K562 (cell line): ENCODE measurements around the gene SPATA31C1. TPM values are rescaled to one million over a fixed set of nuclear protein-coding genes. Genes with fewer than 3 reads are reported as not detected.

ENCODE experiments used
- ATAC-seq: fragments of 200-7000 bp; cut with Tn5 transposase; 3 replicates; pipeline ENCODE4 v1.9.1; 2020; ENCODE audit warnings: moderate library complexity
- BruUV-seq: library from RNA; stranded (reverse); fragments of 400-500 nt; replicated peaks from 2 replicates; lab custom pipeline; 2021; lab: Mats Ljungman, UMichigan
- CTCF ChIA-PET: fragments of 300-600 bp; formaldehyde crosslinking; extraction: SDS; loops from one replicate; lab custom pipeline; 2021; ENCODE audit warnings: low intra/inter-chr PET ratio; lab: Yijun Ruan, JAX
- POLR2A ChIA-PET: fragments of 300-600, 350-650 bp; sonication (Branson Sonifier 250); formaldehyde crosslinking; extraction: SDS; loops from one replicate; lab custom pipeline; 2021; ENCODE audit warnings: antibody characterized with exemption, inconsistent platforms; lab: Yijun Ruan, JAX
- DNase-seq, 4 experiments: peaks; one replicate each; pipeline versions ENCODE4 v3.0.0 to v3.0.0-alpha.2; 2011 to 2018; ENCODE audit warnings: low spot score in 3 of 4, mixed read lengths in 3 of 4; ENCODE audit errors: extremely low read depth in 1 of 4
- FAIRE-seq: peaks from 2 replicates; lab custom pipeline; 2011; peaks lifted over from hg19 to GRCh38; lab: Jason Lieb, UNC
- H2AFZ ChIP-seq: 2 replicates; pipeline ENCODE4 v1.6.0; 2011; ENCODE audit warnings: low read depth, low read length, control low read depth, inconsistent platforms
- H3K27ac ChIP-seq: fragments of 200-600 bp; 3 replicates; pipeline ENCODE4 v1.8.0; 2011; ENCODE audit warnings: low read depth, mild to moderate bottlenecking, control low read depth, inconsistent platforms, low read length, moderate library complexity, mixed read lengths; ENCODE audit errors: extremely low read depth
- H3K27me3 ChIP-seq, 2 experiments: fragments of 300-600 bp in 1 of 2; 2 replicates in 1 of 2; 3 replicates in 1 of 2; pipeline versions ENCODE4 v1.6.0 to v1.8.0; 2011; ENCODE audit warnings: inconsistent platforms in 2 of 2, low read length in 2 of 2, mild to moderate bottlenecking in 1 of 2, mixed read lengths in 1 of 2, moderate library complexity in 1 of 2; ENCODE audit not compliant: control insufficient read depth in 2 of 2, insufficient read depth in 2 of 2
- H3K36me3 ChIP-seq: fragments of 300-600 bp; 3 replicates; pipeline ENCODE4 v1.8.0; 2011; ENCODE audit warnings: mild to moderate bottlenecking, low read length, inconsistent platforms; ENCODE audit not compliant: control insufficient read depth, insufficient read depth
- H3K4me1 ChIP-seq, 2 experiments: fragments of 200-600 bp in 1 of 2; replicated peaks in 1 of 2; 2 replicates in 1 of 2; 3 replicates in 1 of 2; pipeline versions ENCODE4 v1.5.1 to v1.8.0; 2011; ENCODE audit warnings: inconsistent platforms in 2 of 2, low read length in 2 of 2, mild to moderate bottlenecking in 1 of 2, mixed read lengths in 1 of 2, moderate library complexity in 1 of 2; ENCODE audit not compliant: control insufficient read depth in 2 of 2, insufficient read depth in 2 of 2
- H3K4me2 ChIP-seq: 2 replicates; pipeline ENCODE4 v1.6.1; 2011; ENCODE audit warnings: low read length, control low read depth, inconsistent platforms, mixed read lengths; ENCODE audit not compliant: insufficient read depth
- H3K4me3 ChIP-seq: fragments of 200-600 bp; sonication (generic), shearing (Covaris generic); 2 replicates; pipeline ENCODE4 v1.5.1; 2016; ENCODE audit warnings: control low read depth, inconsistent platforms
- H3K79me2 ChIP-seq: fragments of 200-600 bp; 3 replicates; pipeline ENCODE4 v1.8.0; 2011; ENCODE audit warnings: low read length, inconsistent platforms; ENCODE audit not compliant: control insufficient read depth, insufficient read depth
- H3K9ac ChIP-seq, 2 experiments: 2 replicates each; pipeline versions ENCODE4 v1.6.0 to v1.6.1; 2011; ENCODE audit warnings: low read depth in 2 of 2, low read length in 2 of 2, control low read depth in 1 of 2, inconsistent platforms in 1 of 2, mild to moderate bottlenecking in 1 of 2, mixed read lengths in 1 of 2; ENCODE audit not compliant: insufficient read depth in 1 of 2
- H3K9me1 ChIP-seq: one replicate; pipeline ENCODE4 v1.6.0; 2011; ENCODE audit warnings: inconsistent platforms, mild to moderate bottlenecking, low read length, moderate library complexity; ENCODE audit not compliant: control insufficient read depth, insufficient read depth
- H3K9me3 ChIP-seq: replicated peaks from 2 replicates; pipeline ENCODE4 v1.5.1; 2011; ENCODE audit warnings: low read depth, low read length, inconsistent platforms; ENCODE audit not compliant: control insufficient read depth, insufficient read depth
- H4K20me1 ChIP-seq: replicated peaks from 2 replicates; pipeline ENCODE4 v1.6.1; 2011; ENCODE audit warnings: low read length, inconsistent platforms, mixed read lengths; ENCODE audit not compliant: control insufficient read depth, insufficient read depth
- CTCF ChIP-seq, 3 experiments: IDR thresholded peaks in 2 of 3; conservative IDR thresholded peaks in 1 of 3; 2 replicates each; pipeline ENCODE4 v1.5.1; 2011 to 2012; ENCODE audit warnings: low read length in 3 of 3, mild to moderate bottlenecking in 3 of 3, control low read depth in 2 of 3, improper control_type of control experiment in 1 of 3, inconsistent platforms in 1 of 3, low read depth in 1 of 3, mixed read lengths in 1 of 3, moderate library complexity in 1 of 3; ENCODE audit not compliant: insufficient read depth in 2 of 3
- FOXA1 ChIP-seq: fragments of 450-650 bp; IDR thresholded peaks from 2 replicates; pipeline ENCODE4 v1.6.1; 2016; ENCODE audit warnings: mild to moderate bottlenecking, borderline replicate concordance
- MAFG ChIP-seq: fragments of 450-650 bp; conservative IDR thresholded peaks from 2 replicates; pipeline ENCODE4 v1.6.1; 2016; ENCODE audit warnings: missing genetic modification characterization, missing compliant biosample characterization
- POU5F1 ChIP-seq: fragments of 150-350 bp; IDR thresholded peaks from 2 replicates; pipeline ENCODE4 v1.6.1; 2014; ENCODE audit warnings: borderline replicate concordance, low read length, low read depth, mild to moderate bottlenecking; ENCODE audit not compliant: partially characterized antibody
- WGBS: fragments of 100-300 bp; shearing (Covaris generic); methylation state at CpG from one replicate; pipeline ENCODE4 v1.1.6; 2016; ENCODE audit warnings: low coverage, mixed read lengths; ENCODE audit not compliant: insufficient coverage; ENCODE audit errors: missing lambda C conversion rate; 5-methylcytosine and 5-hydroxymethylcytosine counted together
- in situ Hi-C: fragments of 300-500 bp; cut with MboI; formaldehyde crosslinking; loops from 4 replicates; pipeline ENCODE4 v1.15.0; 2018; ENCODE audit warnings: inconsistent platforms, mixed read lengths
- intact Hi-C: fragments of 100-400 bp; cut with micrococcal nuclease; formaldehyde crosslinking; loops from 2 replicates; pipeline ENCODE4 v1.14.2; 2022
- polyA plus RNA-seq, 8 experiments: library from polyadenylated mRNA; depleted of rRNA in 4 of 8; stranded (reverse) in 5 of 8; unstranded in 3 of 8; fragments of >200 nt; fragmentation: Nextera tagmentation in 2 of 8; fragmentation: Illumina TruSeq in 1 of 8; extraction: Ambion mirVana in 2 of 8; extraction: Trizol in 1 of 8; gene quantifications; 2 replicates each; pipeline versions ENCODE4 v1.2.1 to v1.2.3, GENCODE V29; 2011 to 2014; ENCODE audit warnings: inconsistent platforms in 1 of 8, missing spikeins in 1 of 8
- total RNA-seq, 7 experiments: library from RNA; depleted of rRNA in 6 of 7; stranded (reverse); fragments of >200 nt in 6 of 7; fragmentation: Illumina TruSeq in 2 of 7; extraction: Trizol in 2 of 7; gene quantifications; 2 replicates each; pipeline versions ENCODE4 v1.2.1 to v1.2.3, GENCODE V29; 2011 to 2021; ENCODE audit warnings: low replicate concordance in 1 of 7

The SPATA31C1 gene
- total and polyA plus RNA-seq, 9 of the 15 experiments (the other 6 are each of a cell fraction or from before 2014, with no cell fraction given) = 0.03 to 0.15 (median 0.05) TPM; not detected in 3

DNA sequence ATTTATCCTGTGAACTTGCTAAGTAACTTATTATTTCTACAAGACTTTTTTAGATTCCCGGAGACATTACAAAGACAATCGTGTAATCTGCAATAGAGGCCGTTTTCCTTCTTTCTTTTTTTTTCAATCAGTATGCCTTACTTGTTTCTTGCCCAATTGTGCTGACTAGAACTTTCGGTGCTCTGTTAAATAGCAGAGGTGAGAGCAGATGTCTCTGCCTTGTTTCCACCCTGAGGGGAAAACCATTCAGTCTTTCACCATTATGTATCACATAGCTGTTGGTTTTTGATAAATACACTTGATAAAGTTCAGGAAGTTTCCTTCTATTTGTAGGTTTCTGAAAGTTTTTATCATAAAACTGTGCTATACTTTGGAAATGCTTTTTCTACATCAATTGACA, 24.8 kb upstream of the SPATA31C1 start:
- Histone ChIP-seq H3K9me1 (no peaks in the 10 kb centered on the region), H3K27ac (no peak overlapping the region), H3K4me2 (no peak overlapping the region), H3K36me3 (no peaks in the 10 kb centered on the region), H3K4me3 (no peak overlapping the region), H3K79me2 (no peaks in the 10 kb centered on the region), H3K27me3 (peaks cover 0 to 15% of the 10 kb centered on the region in 2 experiments; a peak in 2 of 5 replicates), H3K9ac (no peak overlapping the region), H4K20me1 (no peaks in the 10 kb centered on the region), H3K4me1 (no peaks in the 10 kb centered on the region), H2AFZ (no peak overlapping the region), H3K9me3 (no peaks in the 10 kb centered on the region)
- no TSS peak for BruUV-seq
- ChIA-PET POLR2A (no interaction called here), CTCF (no interaction called here)
- FAIRE-seq (no peak), DNase-seq (no peak), ATAC-seq (no peak)
- TF ChIP-seq POU5F1 (no peak), MAFG (tag) (0 out of 2 replicates have a peak, but pooled peaks have one; percentile 7)
- in situ Hi-C loops (no loop called here), intact Hi-C loops (no loop called here)
- 0% methylated on average over 3 of the region's 4 CpGs for WGBS

- no peak for DNase-seq
- Histone ChIP-seq H3K79me2 (no peaks in the 10 kb centered on the region), H2AFZ (no peak overlapping the region), H3K27ac (no peak overlapping the region), H3K4me2 (no peak overlapping the region), H3K9me3 (no peaks in the 10 kb centered on the region), H3K4me3 (no peak overlapping the region), H4K20me1 (no peaks in the 10 kb centered on the region), H3K27me3 (peaks cover 0 to 4% of the 10 kb centered on the region in 2 experiments; a peak in 1 of 5 replicates), H3K4me1 (no peaks in the 10 kb centered on the region), H3K36me3 (no peaks in the 10 kb centered on the region), H3K9me1 (no peaks in the 10 kb centered on the region), H3K9ac (no peak overlapping the region)
- BruUV-seq = no TSS peak
- POLR2A ChIA-PET = no interaction called here
- in situ Hi-C loops (no loop called here), intact Hi-C loops (no loop called here)
- CTCF ChIA-PET = no interaction called here
- WGBS = 0% methylated on average over 3 of the region's 4 CpGs
- TF ChIP-seq CTCF (IDR thresholded peaks at IDR 0.05 in 2 of 3, conservative IDR thresholded peaks at IDR 0.05 in 1 of 3; ENCODE audit: insufficient read depth in 2 of 3, low read depth in 1 of 3, low read length in 3 of 3) (peak in 1 of 3 experiments; percentile 14; a peak in 1 of 6 replicates), POU5F1 (no peak), FOXA1 (no peak)
- peak; percentile 54; the same call in 1 of the 3 replicates for ATAC-seq
- FAIRE-seq = no peak
Measured at GRCh38 chr9:87894998-87895625, 22.6 kb upstream of the SPATA31C1 start.
